ENCODE measurements around the gene BAD.
"Not testable (repeated sequence)": the region's sequence is repeated elsewhere in the genome, so short reads cannot be mapped to it uniquely, and the experiment has no call there.

The BAD gene

DNA sequence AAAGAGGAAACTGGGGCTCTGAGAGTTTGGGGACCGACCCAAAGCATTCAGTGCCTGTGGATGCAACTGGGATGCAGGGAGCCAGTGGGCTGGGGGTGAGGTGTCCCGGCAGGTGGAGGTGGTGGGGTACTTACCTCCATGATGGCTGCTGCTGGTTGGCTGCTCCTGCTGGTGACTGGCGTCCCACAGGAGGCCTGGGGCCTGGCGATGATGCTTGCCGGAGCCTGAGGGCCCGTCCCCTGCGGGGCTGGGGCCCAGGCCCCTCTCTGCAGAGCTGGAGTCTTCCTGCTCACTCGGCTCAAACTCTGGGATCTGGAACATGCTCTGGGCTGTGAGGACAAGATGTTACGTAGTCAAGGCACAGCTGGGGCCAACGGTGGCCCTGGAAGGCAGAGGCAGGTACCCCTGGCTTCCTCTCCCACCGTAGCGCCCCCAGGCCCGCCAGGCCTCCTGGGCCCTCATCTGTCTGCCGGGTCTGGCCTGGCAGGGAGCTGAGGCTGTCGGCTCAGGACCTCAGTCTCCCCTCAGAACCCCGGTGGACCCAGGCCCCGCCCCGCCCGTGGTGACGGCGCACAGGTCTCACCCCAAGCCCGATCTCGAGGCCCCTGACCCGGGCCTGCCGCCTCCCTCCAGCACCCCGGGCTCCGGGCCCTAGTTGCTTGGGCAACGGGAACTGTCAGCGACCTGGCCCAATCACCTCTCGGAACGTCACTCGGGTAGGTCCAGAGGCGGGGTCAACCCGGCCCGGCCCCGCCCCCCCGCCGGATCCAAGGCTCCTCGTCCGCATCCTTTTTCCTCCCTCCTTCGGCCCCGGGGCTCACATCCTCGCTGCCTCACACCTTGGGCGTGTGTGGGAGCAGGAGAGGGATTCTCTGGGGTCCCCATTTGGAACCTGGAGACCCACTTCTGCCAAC lies at the start of gene BAD:
Gene BAD, minus strand, starts transcription at position 618 of the 914 bp plus-strand sequence. Its CDS starts 297 bp downstream, at position 321.
- H3K4me3 ChIP-seq (ENCODE audit: low read length), result peak within 1 kb of the TSS; percentile 78
- no peak for TF ChIP-seq ZNF274 (IDR thresholded peaks at IDR 0.05; ENCODE audit: low read depth, low read length)

DNA sequence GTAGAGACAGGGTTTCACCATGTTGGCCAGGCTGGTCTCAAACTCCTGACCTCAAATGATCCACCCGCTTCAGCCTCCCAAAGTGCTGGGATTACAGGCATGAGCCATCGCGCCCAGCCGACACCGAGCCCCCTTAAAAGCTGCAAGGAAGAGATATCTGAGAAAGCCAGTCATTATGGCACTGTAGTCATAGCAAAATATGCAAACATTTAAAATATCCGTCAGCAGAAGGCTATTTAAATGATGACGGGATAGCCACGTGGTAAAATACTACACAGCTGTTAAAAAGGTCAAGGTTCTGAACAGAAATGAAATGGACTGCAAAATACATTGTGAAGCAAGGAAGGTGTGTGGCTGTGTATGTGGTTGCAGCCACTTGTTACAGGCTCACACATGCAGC lies 49.1 kb upstream of the BAD start:
- no peak for TF ChIP-seq ZNF274 (IDR thresholded peaks at IDR 0.05; ENCODE audit: low read depth, low read length)

DNA sequence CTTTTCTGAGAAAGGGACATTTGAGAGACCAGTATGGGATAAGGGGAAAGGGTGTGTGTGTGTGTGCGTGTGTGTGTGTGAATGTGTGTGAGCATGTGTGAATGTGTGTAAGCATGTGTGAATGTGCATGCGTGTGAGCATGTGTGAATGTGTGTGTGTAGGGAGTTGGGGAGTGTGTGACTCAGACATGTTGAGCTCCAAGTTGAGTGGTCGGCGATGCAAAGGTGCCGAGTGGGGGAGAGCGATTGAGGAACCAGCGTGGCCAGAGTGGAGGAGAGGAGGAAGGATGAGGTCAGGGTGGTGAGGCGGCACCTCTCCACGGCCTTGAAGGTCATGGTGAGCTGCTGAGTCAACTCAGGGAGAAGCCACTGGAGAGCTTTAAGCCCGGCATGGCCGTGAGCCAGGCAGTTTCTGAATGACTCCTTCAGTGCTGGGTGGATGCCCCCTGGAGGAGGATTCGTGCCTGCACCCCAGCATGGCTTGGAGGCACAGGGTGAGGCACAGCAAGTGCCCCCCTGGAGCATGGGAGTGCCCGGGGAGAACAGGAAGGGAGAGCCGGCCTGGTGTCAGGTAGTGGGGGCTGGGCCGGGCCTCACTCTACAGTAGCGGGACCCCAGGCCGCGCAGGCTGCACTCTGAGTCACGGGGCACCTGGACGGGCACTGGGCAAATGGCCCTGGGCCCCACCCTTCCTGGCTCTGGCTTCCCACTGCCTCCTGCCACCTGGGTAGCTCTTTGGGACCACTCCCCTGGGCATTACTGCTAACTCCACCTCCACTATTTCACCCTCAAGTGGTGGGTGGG lies 47.3 kb upstream of the BAD start:
- TF ChIP-seq ZNF274 (IDR thresholded peaks at IDR 0.05; ENCODE audit: low read depth, low read length), result no peak
- H3K4me3 ChIP-seq (ENCODE audit: low read length), result no peak overlapping the region

More for the DNA sequence above, 49.1 kb upstream of the BAD start:
- no peak overlapping the region for H3K4me3 ChIP-seq (ENCODE audit: low read length)

DNA sequence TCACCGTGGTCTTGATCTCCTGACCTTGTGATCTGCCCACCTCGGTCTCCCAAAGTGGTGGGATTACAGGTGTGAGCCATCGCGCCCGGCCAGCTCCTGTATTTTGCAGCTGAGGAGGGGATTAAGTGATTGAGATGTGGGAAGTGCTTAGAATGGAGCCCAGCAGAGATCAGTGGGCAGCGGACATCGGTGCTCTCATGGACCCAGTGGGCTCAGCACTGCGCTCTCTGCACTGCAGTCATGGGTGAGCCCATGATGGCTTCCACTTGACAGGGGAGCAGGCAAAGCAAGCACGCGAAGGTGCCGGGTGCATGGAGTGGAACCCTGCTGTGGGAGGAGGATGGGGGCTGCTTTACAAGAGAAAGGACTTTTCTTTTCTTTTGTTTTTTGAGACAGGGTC lies 46.4 kb upstream of the BAD start:
- TF ChIP-seq ZNF274 (IDR thresholded peaks at IDR 0.05; ENCODE audit: low read depth, low read length), result no peak
- H3K4me3 ChIP-seq (ENCODE audit: low read length), result no peak overlapping the region

DNA sequence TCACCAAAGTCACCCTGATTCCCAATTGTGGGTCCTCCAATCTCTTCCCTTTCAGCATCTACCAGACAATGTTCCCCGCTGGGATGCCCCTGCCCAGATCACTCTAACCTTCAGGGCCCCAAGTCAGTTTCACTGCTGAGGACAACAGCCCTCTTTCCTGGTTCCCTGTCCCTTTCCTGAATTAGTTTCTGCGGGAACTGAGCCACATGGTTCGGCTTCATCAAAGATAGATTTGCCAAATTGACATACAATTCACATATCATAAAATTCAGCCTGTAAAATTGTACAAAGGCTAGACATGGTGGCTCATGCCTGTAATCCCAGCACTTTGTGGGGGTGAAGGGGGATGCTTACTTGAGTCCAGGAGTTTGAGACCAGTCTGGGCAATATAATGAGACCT lies 43.5 kb upstream of the BAD start:
- no peak overlapping the region for H3K4me3 ChIP-seq (ENCODE audit: low read length)
- TF ChIP-seq ZNF274 (IDR thresholded peaks at IDR 0.05; ENCODE audit: low read depth, low read length), result no peak

DNA sequence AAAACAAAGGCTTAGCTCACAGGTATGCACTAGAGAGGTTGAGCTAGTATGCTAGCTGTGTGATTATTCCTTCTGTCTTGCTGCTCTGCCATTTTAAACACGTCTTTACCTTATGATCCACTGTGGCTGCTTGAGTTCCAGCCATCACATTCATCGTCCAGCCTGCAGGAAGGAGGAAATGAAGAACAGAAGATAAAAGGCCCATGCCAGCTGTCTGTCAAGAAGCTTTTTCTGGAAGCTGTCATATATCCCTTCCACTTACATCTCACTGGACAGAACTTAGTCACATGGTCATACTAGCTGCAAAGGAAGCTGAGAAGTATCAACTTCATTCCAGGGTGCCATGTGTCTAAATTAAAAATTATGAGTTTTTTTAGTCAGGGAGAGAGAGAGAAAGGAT lies 42.9 kb upstream of the BAD start:
- no peak overlapping the region for H3K4me3 ChIP-seq (ENCODE audit: low read length)
- TF ChIP-seq ZNF274 (IDR thresholded peaks at IDR 0.05; ENCODE audit: low read depth, low read length), result no peak

DNA sequence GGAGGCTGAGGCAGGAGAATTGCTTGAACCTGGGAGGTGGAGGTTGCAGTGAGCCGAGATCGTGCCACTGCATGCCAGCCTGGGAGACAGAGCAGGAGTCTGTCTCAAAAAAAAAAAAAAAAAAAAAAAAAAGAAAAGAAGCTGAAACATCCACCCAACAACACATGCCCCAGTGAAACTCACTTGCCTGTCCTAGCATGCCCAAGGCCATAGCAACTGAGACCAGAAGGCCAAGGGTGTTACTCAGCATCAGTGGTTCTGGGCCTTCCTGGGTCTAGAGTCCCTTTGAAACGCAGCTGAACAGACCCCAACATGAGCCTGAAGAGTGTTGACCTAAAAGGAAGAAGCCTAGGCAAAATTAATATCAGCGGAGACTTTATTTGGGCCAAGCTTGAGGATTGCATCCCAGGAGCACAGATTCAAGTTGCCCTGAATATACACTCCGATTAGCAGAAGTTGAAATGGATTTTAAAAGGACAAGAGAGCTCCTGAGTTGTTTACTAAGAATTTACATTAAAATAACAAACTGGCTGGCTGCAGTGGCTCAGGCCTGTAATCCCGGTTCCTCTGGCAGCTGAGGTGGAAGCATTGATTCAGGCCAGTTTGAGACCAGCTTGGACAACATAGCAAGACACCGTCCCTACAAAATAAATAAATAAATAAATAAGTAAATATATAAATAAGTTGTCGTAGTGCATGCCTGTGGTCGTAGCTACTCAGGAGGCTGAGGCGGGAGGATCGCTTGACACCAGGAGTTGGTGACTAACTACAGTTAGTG lies 40.4 kb upstream of the BAD start:
- no peak overlapping the region for H3K4me3 ChIP-seq (ENCODE audit: low read length)
- no peak for TF ChIP-seq ZNF274 (IDR thresholded peaks at IDR 0.05; ENCODE audit: low read depth, low read length)

DNA sequence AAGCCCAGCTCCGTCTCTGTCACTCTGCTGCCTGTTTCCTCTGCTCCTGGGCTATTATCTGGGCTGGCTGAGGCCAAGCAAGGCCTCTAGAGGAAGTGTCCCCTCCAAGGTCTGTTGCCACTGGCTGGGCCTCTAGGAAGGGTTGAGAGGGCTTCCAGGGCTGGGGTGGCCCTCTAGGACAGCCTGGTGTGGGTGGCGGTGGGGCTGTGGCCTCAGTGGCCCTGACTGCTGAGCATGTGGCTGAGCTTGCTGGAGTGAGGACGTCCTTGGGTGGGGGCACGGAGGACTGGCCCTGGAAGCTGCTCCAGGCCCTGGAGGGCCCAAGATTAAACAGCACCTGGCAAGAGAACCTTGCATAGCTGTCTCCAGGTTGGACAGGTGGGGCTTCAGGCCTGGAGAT lies 39.5 kb upstream of the BAD start:
- H3K4me3 ChIP-seq (ENCODE audit: low read length), result not testable (repeated sequence)

DNA sequence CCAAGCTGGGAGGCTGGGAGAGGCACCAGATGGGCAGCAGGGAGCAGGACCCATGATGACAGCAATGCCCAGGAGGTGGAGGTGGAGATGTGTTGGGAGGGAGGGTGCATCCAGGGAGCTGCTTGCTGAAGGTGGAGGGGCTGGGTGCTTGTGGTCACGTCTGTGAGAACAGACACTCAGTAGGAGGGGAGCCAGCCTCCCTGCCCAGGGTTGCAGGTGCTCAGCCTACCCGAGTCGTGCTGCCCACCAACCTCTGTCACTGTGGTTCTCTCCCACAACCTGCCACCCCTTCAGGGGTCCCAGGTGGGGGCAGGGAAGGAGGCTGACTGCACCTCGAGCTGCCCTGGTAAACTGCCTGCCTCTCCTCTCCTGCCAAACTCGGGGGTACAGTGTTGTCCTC lies 38.9 kb upstream of the BAD start:
- no peak for TF ChIP-seq ZNF274 (IDR thresholded peaks at IDR 0.05; ENCODE audit: low read depth, low read length)
- H3K4me3 ChIP-seq (ENCODE audit: low read length), result no peak overlapping the region

DNA sequence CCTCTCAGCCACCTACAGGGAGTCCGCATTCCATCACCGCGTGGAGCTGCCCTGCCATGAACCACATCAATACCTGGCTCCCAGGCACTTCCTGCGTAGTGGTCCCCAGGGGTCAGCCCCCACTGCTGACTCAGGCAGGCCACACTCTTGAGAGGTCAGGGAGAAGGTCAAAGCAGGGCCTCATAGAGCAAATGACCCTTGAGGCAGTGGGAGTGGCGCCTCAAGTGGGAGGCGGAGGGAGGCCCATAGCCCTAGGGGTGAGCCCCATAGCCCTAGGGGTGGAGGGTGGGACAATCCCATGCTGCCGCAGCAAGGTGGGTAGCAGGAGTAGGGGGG lies 38.4 kb upstream of the BAD start:
- H3K4me3 ChIP-seq (ENCODE audit: low read length), result no peak overlapping the region
- no peak for TF ChIP-seq ZNF274 (IDR thresholded peaks at IDR 0.05; ENCODE audit: low read depth, low read length)

DNA sequence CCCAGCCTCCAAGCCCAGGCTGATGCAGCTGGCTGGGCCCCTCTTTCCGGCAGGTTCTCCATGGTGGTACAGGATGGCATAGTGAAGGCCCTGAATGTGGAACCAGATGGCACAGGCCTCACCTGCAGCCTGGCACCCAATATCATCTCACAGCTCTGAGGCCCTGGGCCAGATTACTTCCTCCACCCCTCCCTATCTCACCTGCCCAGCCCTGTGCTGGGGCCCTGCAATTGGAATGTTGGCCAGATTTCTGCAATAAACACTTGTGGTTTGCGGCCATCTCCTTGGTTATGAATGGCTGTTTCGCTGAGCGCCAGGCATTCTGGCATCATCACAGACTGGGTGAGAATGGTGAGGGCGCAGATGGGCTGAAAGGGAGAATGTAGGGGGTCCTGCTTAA lies 37.1 kb upstream of the BAD start:
- H3K4me3 ChIP-seq (ENCODE audit: low read length), result no peak overlapping the region
- no peak for TF ChIP-seq ZNF274 (IDR thresholded peaks at IDR 0.05; ENCODE audit: low read depth, low read length)

DNA sequence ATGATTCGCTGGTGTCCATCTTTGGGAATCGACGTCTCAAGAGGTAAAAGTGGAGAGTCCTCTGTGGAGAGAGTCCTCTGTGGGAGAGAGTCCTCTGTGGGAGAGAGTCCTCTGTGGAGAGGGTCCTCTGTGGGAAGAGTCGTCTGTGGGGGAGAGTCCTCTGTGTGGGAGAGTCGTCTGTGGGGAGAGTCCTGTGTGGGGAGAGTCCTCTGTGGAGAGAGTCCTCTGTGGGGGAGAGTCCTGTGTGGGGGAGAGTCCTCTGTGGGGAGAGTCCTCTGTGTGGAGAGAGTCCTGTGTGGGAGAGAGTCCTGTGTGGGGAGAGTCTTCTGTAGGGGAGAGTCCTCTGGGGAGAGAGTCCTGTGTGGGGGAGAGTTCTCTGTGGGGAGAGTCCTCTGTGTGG lies 36.6 kb upstream of the BAD start:
- no peak for TF ChIP-seq ZNF274 (IDR thresholded peaks at IDR 0.05; ENCODE audit: low read depth, low read length)
- H3K4me3 ChIP-seq (ENCODE audit: low read length), result no peak overlapping the region

DNA sequence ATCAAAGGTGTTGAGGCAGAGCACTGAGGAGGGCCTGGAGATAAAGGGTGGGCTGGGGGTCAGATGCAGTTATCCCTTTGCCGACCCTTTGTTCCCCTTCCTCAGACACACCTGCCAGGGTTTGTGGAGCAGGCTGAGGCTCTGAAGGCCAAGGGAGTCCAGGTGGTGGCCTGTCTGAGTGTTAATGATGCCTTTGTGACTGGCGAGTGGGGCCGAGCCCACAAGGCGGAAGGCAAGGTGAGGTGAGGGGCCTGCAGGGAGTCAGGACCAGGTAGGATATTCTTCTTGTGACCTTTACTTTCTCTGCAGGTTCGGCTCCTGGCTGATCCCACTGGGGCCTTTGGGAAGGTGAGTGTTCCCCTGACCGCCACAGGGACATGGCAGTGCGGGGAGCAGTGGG lies 36.1 kb upstream of the BAD start:
- TF ChIP-seq ZNF274 (IDR thresholded peaks at IDR 0.05; ENCODE audit: low read depth, low read length), result no peak
- H3K4me3 ChIP-seq (ENCODE audit: low read length), result no peak overlapping the region
